DND-41 (cell line): Measurements from ENCODE around the gene PXK.
A peak's percentile ranks its signal among the peaks of the same experiment; 100 is the strongest.

Experiments
- ATAC-seq: fragments of 200-7000 bp; cut with Tn5 transposase; 3 replicates; pipeline ENCODE4 v1.9.1; 2021; ENCODE audit warnings: low read depth; ENCODE audit not compliant: insufficient read depth
- DNase-seq: peaks from one replicate; pipeline ENCODE4 v3.0.0-alpha.2; 2020
- H2AFZ ChIP-seq: 2 replicates; pipeline ENCODE4 v1.6.0; 2012; ENCODE audit warnings: low read depth, low read length
- H3K27ac ChIP-seq: 2 replicates; pipeline ENCODE4 v1.5.1; 2012; ENCODE audit warnings: low read length, inconsistent platforms
- H3K27me3 ChIP-seq: fragments of 200-600 bp; sonication (generic); 2 replicates; pipeline ENCODE4 v1.6.0; 2012; ENCODE audit warnings: low read length, mild to moderate bottlenecking, inconsistent platforms; ENCODE audit not compliant: insufficient read depth, poor library complexity
- H3K36me3 ChIP-seq: 2 replicates; pipeline ENCODE4 v1.5.1; 2012; ENCODE audit warnings: low read length, inconsistent platforms; ENCODE audit not compliant: insufficient read depth
- H3K4me1 ChIP-seq: 2 replicates; pipeline ENCODE4 v1.5.1; 2012; ENCODE audit warnings: mild to moderate bottlenecking, low read length; ENCODE audit not compliant: insufficient read depth
- H3K4me2 ChIP-seq: 2 replicates; pipeline ENCODE4 v1.6.0; 2012; ENCODE audit warnings: mild to moderate bottlenecking, moderate library complexity, low read length, inconsistent platforms; ENCODE audit not compliant: insufficient read depth
- H3K4me3 ChIP-seq, 2 experiments: fragments of 200-600 bp in 1 of 2; shearing (Covaris generic) in 1 of 2; 2 replicates each; pipeline ENCODE4 v1.5.1; 2012 to 2016; ENCODE audit warnings: inconsistent platforms in 2 of 2, low read length in 2 of 2, mild to moderate bottlenecking in 2 of 2, low read depth in 1 of 2, moderate library complexity in 1 of 2
- H3K79me2 ChIP-seq: 2 replicates; pipeline ENCODE4 v1.6.0; 2012; ENCODE audit warnings: low read length, inconsistent platforms; ENCODE audit not compliant: insufficient read depth
- H3K9ac ChIP-seq: 2 replicates; pipeline ENCODE4 v1.6.0; 2012; ENCODE audit warnings: low read depth, mild to moderate bottlenecking, inconsistent platforms, low read length, moderate library complexity
- H3K9me3 ChIP-seq: 2 replicates; pipeline ENCODE4 v1.5.1; 2012; ENCODE audit warnings: low read length, moderate library complexity, mild to moderate bottlenecking, inconsistent platforms; ENCODE audit not compliant: insufficient read depth, severe bottlenecking
- H4K20me1 ChIP-seq: 2 replicates; pipeline ENCODE4 v1.6.0; 2012; ENCODE audit warnings: low read length; ENCODE audit not compliant: insufficient read depth
- CTCF ChIP-seq: IDR thresholded peaks from 2 replicates; pipeline ENCODE4 v1.5.1; 2012; ENCODE audit warnings: borderline replicate concordance, low read length, moderate library complexity, mild to moderate bottlenecking; ENCODE audit not compliant: poor library complexity, severe bottlenecking; ENCODE audit errors: extremely low read depth
- EZH2 ChIP-seq: IDR thresholded peaks from 3 replicates; pipeline ENCODE4 v1.6.1; 2012; ENCODE audit warnings: borderline replicate concordance, low read depth, mild to moderate bottlenecking, moderate library complexity, low read length, inconsistent platforms; ENCODE audit not compliant: severe bottlenecking

PXK gene

GRCh38 chr3:58332575-58333188 lies at the start of gene PXK:
PXK (plus strand) TSS chr3:58332892; CDS start chr3:58332989, 97 bp downstream.
- H3K27ac ChIP-seq: peak within 1 kb of the TSS; percentile 80
- DNase-seq: peak; percentile 81
- peaks cover 49% of the 10 kb centered on the region for H3K79me2 ChIP-seq

DNA sequence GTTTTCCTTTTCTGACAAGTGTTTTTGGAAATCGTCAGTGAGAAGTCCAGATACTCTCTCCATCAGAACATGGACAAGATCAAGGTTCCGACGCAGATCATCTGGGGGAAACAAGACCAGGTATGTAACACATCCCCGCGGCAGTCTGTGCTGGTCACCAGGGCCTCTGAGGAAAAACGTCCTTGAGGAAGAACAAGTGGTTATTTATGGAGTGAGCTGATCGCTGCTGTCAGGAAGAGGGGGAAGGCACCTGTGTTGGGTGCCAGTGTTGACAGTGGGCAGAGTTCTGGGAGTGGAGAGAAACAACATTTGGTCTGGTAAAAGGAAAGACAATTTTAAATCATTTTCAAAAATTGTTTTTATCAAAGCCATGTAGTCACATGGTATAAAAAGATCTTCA lies 47.4 kb upstream of the PXK start:
- Histone ChIP-seq H3K4me3 (no peak overlapping the region), H3K27ac (no peak overlapping the region), H3K4me2 (no peak overlapping the region), H3K9me3 (no peaks in the 10 kb centered on the region), H4K20me1 (no peaks in the 10 kb centered on the region), H3K9ac (no peak overlapping the region), H3K36me3 (no peaks in the 10 kb centered on the region; the same call in 1 of the 2 replicates), H2AFZ (no peak overlapping the region), H3K4me1 (no peaks in the 10 kb centered on the region), H3K79me2 (no peaks in the 10 kb centered on the region), H3K27me3 (no peaks in the 10 kb centered on the region)
- DNase-seq: no peak
- ATAC-seq: no peak
- TF ChIP-seq EZH2 (no peak), CTCF (no peak)

More at GRCh38 chr3:58332575-58333188, at the start of gene PXK:
- Histone ChIP-seq H3K9me3 (no peaks in the 10 kb centered on the region), H3K4me2 (peak within 1 kb of the TSS; percentile 79), H3K36me3 (peaks cover 13% of the 10 kb centered on the region), H3K4me1 (peaks cover 50% of the 10 kb centered on the region), H3K4me3 (peak within 1 kb of the TSS; percentile 88 to 94), H3K9ac (peak within 1 kb of the TSS; percentile 74), H3K27me3 (no peaks in the 10 kb centered on the region), H2AFZ (peak within 1 kb of the TSS; percentile 85), H4K20me1 (no peaks in the 10 kb centered on the region; the same call in 1 of the 2 replicates)
- ATAC-seq: peak; percentile 83
- TF ChIP-seq EZH2: no peak
- peak; percentile 36 for TF ChIP-seq CTCF

GRCh38 chr3:58287354-58287753 lies 45.3 kb upstream of the PXK start:
- DNase-seq (no peak), ATAC-seq (no peak)
- Histone ChIP-seq H3K4me1 (no peaks in the 10 kb centered on the region), H3K79me2 (no peaks in the 10 kb centered on the region), H4K20me1 (no peaks in the 10 kb centered on the region), H3K27ac (no peak overlapping the region), H3K36me3 (no peaks in the 10 kb centered on the region; the same call in 1 of the 2 replicates), H3K27me3 (no peaks in the 10 kb centered on the region), H3K9ac (no peak overlapping the region), H3K9me3 (no peaks in the 10 kb centered on the region), H3K4me2 (no peak overlapping the region), H3K4me3 (no peak overlapping the region), H2AFZ (no peak overlapping the region)
- TF ChIP-seq CTCF: no peak
- TF ChIP-seq EZH2: no peak
